Parathyroid adenoma (tissue), 2 donors: Measurements from ENCODE around the gene NPAS2.

Experiments used
- H2AFZ ChIP-seq: fragments of 300-600 bp; sonication (generic); one replicate; pipeline ENCODE4 v1.7.0; 2017; ENCODE audit warnings: antibody characterized with exemption, mild to moderate bottlenecking
- H3K27ac ChIP-seq: fragments of 300-600 bp; sonication (generic); one replicate; pipeline ENCODE4 v1.7.0; 2017
- H3K27me3 ChIP-seq: fragments of 300-600 bp; sonication (generic); one replicate; pipeline ENCODE4 v1.7.0; 2017; ENCODE audit warnings: low read length; ENCODE audit not compliant: control insufficient read depth, insufficient read depth
- H3K36me3 ChIP-seq: fragments of 300-600 bp; sonication (generic); one replicate; pipeline ENCODE4 v1.7.0; 2017; ENCODE audit warnings: low read length; ENCODE audit not compliant: control insufficient read depth, insufficient read depth
- H3K4me1 ChIP-seq: fragments of 300-600 bp; sonication (generic); one replicate; pipeline ENCODE4 v1.7.0; 2017; ENCODE audit warnings: control low read depth
- H3K4me2 ChIP-seq: fragments of 300-600 bp; sonication (generic); one replicate; pipeline ENCODE4 v1.7.0; 2017; ENCODE audit warnings: low read length
- H3K4me3 ChIP-seq: fragments of 300-600 bp; sonication (generic); one replicate; pipeline ENCODE4 v1.7.0; 2017; ENCODE audit warnings: low read depth, low read length
- H3K79me2 ChIP-seq: fragments of 300-600 bp; sonication (generic); one replicate; pipeline ENCODE4 v1.7.0; 2017; ENCODE audit warnings: control low read depth
- H3K9ac ChIP-seq: fragments of 300-600 bp; sonication (generic); one replicate; pipeline ENCODE4 v1.7.0; 2017; ENCODE audit warnings: mild to moderate bottlenecking
- H3K9me3 ChIP-seq: fragments of 300-600 bp; sonication (generic); one replicate; pipeline ENCODE4 v1.7.0; 2017; ENCODE audit warnings: low read length; ENCODE audit not compliant: control insufficient read depth
- TF ChIP-seq, protein P1 (sequence below): fragments of 300-600 bp; sonication (generic); IDR thresholded peaks from one replicate; pipeline ENCODE4 v1.7.0; 2017; ENCODE audit warnings: antibody characterized with exemption, mild to moderate bottlenecking
- donor health status: primary hyperparathyroidism.

NPAS2 gene

DNA sequence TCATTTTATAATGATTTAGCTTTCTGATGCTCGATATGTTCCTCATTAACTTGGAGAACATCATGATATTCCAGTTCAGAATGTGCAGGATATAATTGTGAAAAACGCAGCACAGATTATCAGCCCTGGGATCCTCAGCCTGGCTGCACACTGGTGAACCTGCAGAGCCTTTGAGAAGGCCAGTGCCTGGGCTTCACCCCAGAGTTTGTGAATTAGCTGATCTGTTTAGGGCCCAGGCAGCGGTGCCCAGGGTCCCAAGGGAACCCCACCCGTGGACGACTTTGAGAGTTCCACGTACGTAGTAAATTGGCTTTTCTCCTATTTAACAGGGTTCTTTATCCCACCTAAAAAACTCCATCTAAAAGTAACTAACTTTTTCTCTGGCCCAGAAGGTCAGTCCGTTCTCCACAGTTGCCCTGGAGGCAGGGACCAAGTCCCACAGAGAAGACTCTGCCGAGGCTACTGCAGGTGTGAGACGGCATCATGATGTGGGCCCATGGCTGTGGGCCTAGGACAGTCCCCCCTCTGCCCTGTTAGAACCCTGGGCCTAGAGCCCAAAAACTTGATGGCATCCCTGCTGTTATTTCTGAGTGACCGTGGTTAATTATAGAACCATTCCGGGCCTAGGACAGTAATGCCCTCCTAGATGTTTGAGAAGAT, 142.6 kb downstream of the NPAS2 start:
- H3K9me3 ChIP-seq: no peaks in the 10 kb centered on the region
- no peaks in the 10 kb centered on the region for H3K79me2 ChIP-seq
- no peaks in the 10 kb centered on the region for H3K4me1 ChIP-seq
- no peaks in the 10 kb centered on the region for H3K36me3 ChIP-seq
- no peak overlapping the region for H3K9ac ChIP-seq
- H3K4me2 ChIP-seq: no peak overlapping the region
- H2AFZ ChIP-seq: no peak overlapping the region
- TF ChIP-seq, protein P1, sequence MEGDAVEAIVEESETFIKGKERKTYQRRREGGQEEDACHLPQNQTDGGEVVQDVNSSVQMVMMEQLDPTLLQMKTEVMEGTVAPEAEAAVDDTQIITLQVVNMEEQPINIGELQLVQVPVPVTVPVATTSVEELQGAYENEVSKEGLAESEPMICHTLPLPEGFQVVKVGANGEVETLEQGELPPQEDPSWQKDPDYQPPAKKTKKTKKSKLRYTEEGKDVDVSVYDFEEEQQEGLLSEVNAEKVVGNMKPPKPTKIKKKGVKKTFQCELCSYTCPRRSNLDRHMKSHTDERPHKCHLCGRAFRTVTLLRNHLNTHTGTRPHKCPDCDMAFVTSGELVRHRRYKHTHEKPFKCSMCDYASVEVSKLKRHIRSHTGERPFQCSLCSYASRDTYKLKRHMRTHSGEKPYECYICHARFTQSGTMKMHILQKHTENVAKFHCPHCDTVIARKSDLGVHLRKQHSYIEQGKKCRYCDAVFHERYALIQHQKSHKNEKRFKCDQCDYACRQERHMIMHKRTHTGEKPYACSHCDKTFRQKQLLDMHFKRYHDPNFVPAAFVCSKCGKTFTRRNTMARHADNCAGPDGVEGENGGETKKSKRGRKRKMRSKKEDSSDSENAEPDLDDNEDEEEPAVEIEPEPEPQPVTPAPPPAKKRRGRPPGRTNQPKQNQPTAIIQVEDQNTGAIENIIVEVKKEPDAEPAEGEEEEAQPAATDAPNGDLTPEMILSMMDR: no peak
- no peak overlapping the region for H3K27ac ChIP-seq
- no peak overlapping the region for H3K4me3 ChIP-seq
- H3K27me3 ChIP-seq: no peaks in the 10 kb centered on the region

DNA sequence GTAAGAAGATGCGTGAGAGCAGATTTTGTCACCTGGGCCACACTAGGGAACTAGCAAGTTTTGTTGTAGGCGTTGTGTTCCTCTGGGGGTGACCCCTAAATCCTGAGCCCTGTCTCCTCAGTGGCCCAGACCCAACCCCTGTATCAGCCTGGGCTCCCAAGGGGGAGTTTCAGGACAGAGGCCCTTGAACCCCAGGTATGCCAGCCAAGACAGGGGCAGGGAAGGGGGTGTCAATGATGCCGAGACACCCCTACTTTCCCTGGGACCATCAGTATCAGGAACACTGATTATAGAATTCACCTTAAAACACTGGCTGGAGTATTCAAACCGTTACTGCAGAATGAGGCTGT, 143.1 kb downstream of the NPAS2 start:
- H3K36me3 ChIP-seq: no peaks in the 10 kb centered on the region
- H3K79me2 ChIP-seq: no peaks in the 10 kb centered on the region
- no peaks in the 10 kb centered on the region for H3K4me1 ChIP-seq
- H3K4me3 ChIP-seq: no peak overlapping the region
- H3K27me3 ChIP-seq: no peaks in the 10 kb centered on the region
- no peak overlapping the region for H3K4me2 ChIP-seq
- H3K9ac ChIP-seq: no peak overlapping the region
- TF ChIP-seq, protein P1: no peak
- H2AFZ ChIP-seq: no peak overlapping the region
- H3K9me3 ChIP-seq: no peaks in the 10 kb centered on the region
- no peak overlapping the region for H3K27ac ChIP-seq

DNA sequence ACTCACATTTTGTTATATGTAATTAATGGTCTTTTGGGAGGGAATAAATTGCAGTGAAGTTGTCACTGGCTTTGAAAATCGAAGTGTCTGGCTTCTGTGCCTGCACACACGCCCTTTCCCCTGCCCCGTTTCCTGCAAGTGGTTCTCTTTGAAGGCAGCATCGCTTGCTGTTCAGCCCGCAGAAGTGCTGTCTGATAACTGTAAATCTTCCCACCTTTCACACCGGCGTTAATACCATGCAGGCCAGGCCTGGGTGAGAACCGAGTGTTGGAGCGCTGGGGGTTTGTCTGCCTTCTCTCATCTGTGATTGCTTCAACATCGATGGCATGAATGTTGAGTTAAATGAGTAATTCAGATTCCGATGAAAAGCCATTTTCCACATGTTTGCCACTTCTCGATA, 144.3 kb downstream of the NPAS2 start:
- Histone ChIP-seq H3K27me3 (no peaks in the 10 kb centered on the region), H3K9ac (no peak overlapping the region), H3K79me2 (no peaks in the 10 kb centered on the region), H3K4me1 (no peaks in the 10 kb centered on the region), H3K27ac (no peak overlapping the region), H3K4me2 (no peak overlapping the region), H3K4me3 (no peak overlapping the region), H2AFZ (no peak overlapping the region), H3K36me3 (no peaks in the 10 kb centered on the region), H3K9me3 (no peaks in the 10 kb centered on the region)
- TF ChIP-seq, protein P1: no peak

DNA sequence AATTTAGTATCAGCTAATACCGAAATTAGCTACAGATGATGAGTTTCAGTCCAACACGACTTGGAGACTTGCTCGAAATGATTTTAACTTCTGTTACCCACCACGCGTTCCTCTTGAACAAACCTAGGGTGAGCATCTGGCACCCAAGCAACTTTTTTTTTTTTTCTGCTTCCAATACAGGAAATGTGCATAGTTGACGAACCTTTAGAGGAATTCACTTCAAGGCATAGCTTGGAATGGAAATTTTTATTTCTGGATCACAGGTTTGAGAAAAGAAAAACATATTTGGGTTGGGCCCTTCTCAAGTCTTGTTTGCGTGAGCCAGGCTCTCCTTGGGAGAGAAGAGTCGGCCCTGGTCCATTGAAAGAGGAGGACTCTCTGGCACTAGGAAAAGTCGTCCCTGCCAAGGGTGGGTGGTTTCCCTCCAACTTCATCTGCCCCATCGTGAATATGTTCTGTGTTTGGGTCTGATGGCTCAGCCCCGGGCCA, 144.8 kb downstream of the NPAS2 start:
- TF ChIP-seq, protein P1: no peak
- no peak overlapping the region for H3K4me3 ChIP-seq
- no peaks in the 10 kb centered on the region for H3K79me2 ChIP-seq
- H3K36me3 ChIP-seq: no peaks in the 10 kb centered on the region
- H3K4me1 ChIP-seq: no peaks in the 10 kb centered on the region
- no peak overlapping the region for H3K27ac ChIP-seq
- H3K9me3 ChIP-seq: no peaks in the 10 kb centered on the region
- no peak overlapping the region for H3K9ac ChIP-seq
- no peak overlapping the region for H3K4me2 ChIP-seq
- no peaks in the 10 kb centered on the region for H3K27me3 ChIP-seq
- H2AFZ ChIP-seq: no peak overlapping the region

DNA sequence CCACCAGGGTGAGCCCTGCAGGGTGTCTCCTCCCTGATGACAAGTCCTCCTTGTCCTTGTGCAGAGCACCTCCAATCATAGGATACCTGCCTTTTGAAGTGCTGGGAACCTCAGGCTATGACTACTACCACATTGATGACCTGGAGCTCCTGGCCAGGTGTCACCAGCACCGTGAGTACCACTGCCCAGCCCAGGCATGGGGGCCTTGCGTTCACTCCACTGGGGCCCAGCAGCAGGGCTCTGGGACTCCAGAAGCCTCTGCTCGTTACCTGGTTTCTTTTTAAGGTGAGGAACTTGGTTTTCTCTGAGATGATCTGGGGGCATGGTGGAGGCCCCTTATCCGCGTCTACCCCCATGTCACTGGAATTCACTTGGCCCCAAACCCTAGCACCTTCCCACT, 145.7 kb downstream of the NPAS2 start:
- TF ChIP-seq, protein P1: no peak
- Histone ChIP-seq H3K4me2 (no peak overlapping the region), H3K4me3 (no peak overlapping the region), H3K27me3 (no peaks in the 10 kb centered on the region), H3K4me1 (no peaks in the 10 kb centered on the region), H3K36me3 (no peaks in the 10 kb centered on the region), H3K9me3 (no peaks in the 10 kb centered on the region), H3K9ac (no peak overlapping the region), H3K27ac (no peak overlapping the region), H3K79me2 (no peaks in the 10 kb centered on the region), H2AFZ (no peak overlapping the region)
